Fibroblast of the conjunctiva (primary cell): ENCODE results near the gene CCL3.
"Not testable (repeated sequence)": the region's sequence is repeated elsewhere in the genome, so short reads cannot be mapped to it uniquely, and the experiment has no call there.

Source experiments
- DNase-seq: peaks from one replicate; pipeline ENCODE4 v3.0.0-alpha.2; 2010; ENCODE audit warnings: low read depth

CCL3 gene

GRCh38 chr17:36115649-36115977, 25.7 kb upstream of the CCL3 start:
- not testable (repeated sequence) for DNase-seq

- not testable (repeated sequence) for DNase-seq
These were observed 25.2 kb upstream of the CCL3 start for GRCh38 chr17:36114971-36115648.

- DNase-seq: not testable (repeated sequence)
These were observed 23.2 kb upstream of the CCL3 start for GRCh38 chr17:36113131-36113530.

- no peak for DNase-seq
These were observed 22.6 kb upstream of the CCL3 start for GRCh38 chr17:36112572-36112971.

GRCh38 chr17:36111068-36111490, 21.1 kb upstream of the CCL3 start:
- no peak for DNase-seq

GRCh38 chr17:36108265-36108664, 18.3 kb upstream of the CCL3 start:
- not testable (repeated sequence) for DNase-seq

GRCh38 chr17:36107660-36108059, 17.7 kb upstream of the CCL3 start:
- DNase-seq: no peak

- no peak for DNase-seq
These were observed 16.5 kb upstream of the CCL3 start for GRCh38 chr17:36106493-36106835.

- no peak for DNase-seq
These were observed 16.0 kb upstream of the CCL3 start for GRCh38 chr17:36105781-36106492.

GRCh38 chr17:36104701-36105181, 14.8 kb upstream of the CCL3 start:
- DNase-seq: no peak

GRCh38 chr17:36104246-36104645, 14.3 kb upstream of the CCL3 start:
- DNase-seq: not testable (repeated sequence)

GRCh38 chr17:36103401-36103975, 13.5 kb upstream of the CCL3 start, which contains the start of gene CCL4:
CCL4 (plus strand) TSS chr17:36103827; CDS start chr17:36103906, 79 bp downstream.
- DNase-seq: not testable (repeated sequence)

GRCh38 chr17:36099004-36099403, 9.1 kb upstream of the CCL3 start:
- not testable (repeated sequence) for DNase-seq

GRCh38 chr17:36095992-36096391, 6.0 kb upstream of the CCL3 start:
- no peak for DNase-seq

- DNase-seq: no peak
These were observed 4.8 kb upstream of the CCL3 start for GRCh38 chr17:36094746-36095145.

GRCh38 chr17:36094232-36094631, 4.3 kb upstream of the CCL3 start:
- no peak for DNase-seq

- not testable (repeated sequence) for DNase-seq
These were observed 2.8 kb upstream of the CCL3 start for GRCh38 chr17:36092715-36093114.

GRCh38 chr17:36092230-36092629, 2.3 kb upstream of the CCL3 start:
- no peak for DNase-seq

- DNase-seq: no peak
These were observed 541 bp downstream of the CCL3 start for GRCh38 chr17:36089339-36089865.

- DNase-seq: no peak
These were observed 1.1 kb downstream of the CCL3 start for GRCh38 chr17:36088670-36089338.

- not testable (repeated sequence) for DNase-seq
These were observed 1.9 kb downstream of the CCL3 start for GRCh38 chr17:36087897-36088572.

GRCh38 chr17:36087471-36087870, 2.5 kb downstream of the CCL3 start:
- DNase-seq: not testable (repeated sequence)
